CD4-positive, alpha-beta T cell (primary cell): Measurements from ENCODE around the gene CHEK1. TPM values are rescaled to one million over a fixed set of nuclear protein-coding genes. Genes with fewer than 3 reads are reported as not detected.

Source experiments
- ATAC-seq: fragments of 200-7000 bp; cut with Tn5 transposase; one replicate; pipeline ENCODE4 v1.10.0; 2022; ENCODE audit warnings: mild to moderate bottlenecking; ENCODE audit not compliant: poor library complexity
- CTCF ChIA-PET: fragments of 350-600 bp; sonication (Branson Sonifier 250); formaldehyde crosslinking; loops from one replicate; lab custom pipeline; 2021; ENCODE audit warnings: antibody characterized with exemption, inconsistent platforms; lab: Charles Lee
- POLR2A ChIA-PET: fragments of 350-600 bp; sonication (Branson Sonifier 250); formaldehyde crosslinking; loops from one replicate; lab custom pipeline; 2021; ENCODE audit warnings: antibody characterized with exemption, inconsistent platforms; lab: Charles Lee
- DNase-seq, 14 experiments: peaks; one replicate each; pipeline ENCODE4 v3.0.0-alpha.2; 2013 to 2020; ENCODE audit warnings: mixed read lengths in 2 of 14
- H3K27ac ChIP-seq, 2 donors: one replicate each; pipeline versions ENCODE4 v1.5.1 to v1.7.0; 2013; ENCODE audit warnings: low read length in 2 of 2, low read depth in 1 of 2, mild to moderate bottlenecking in 1 of 2
- H3K27me3 ChIP-seq, 2 experiments: 1 replicate in 1 of 2; 2 replicates in 1 of 2; pipeline versions ENCODE4 v1.6.1 to v1.7.0; 2013; ENCODE audit warnings: low read length in 2 of 2, control low read depth in 1 of 2, mild to moderate bottlenecking in 1 of 2, moderate library complexity in 1 of 2; ENCODE audit not compliant: insufficient read depth in 2 of 2, control insufficient read depth in 1 of 2
- H3K36me3 ChIP-seq: one replicate; pipeline ENCODE4 v1.6.1; 2013; ENCODE audit warnings: low read length, control low read depth; ENCODE audit not compliant: insufficient read depth
- H3K4me1 ChIP-seq: one replicate; pipeline ENCODE4 v1.6.1; 2013; ENCODE audit warnings: low read length, control low read depth; ENCODE audit not compliant: insufficient read depth
- H3K4me3 ChIP-seq: one replicate; pipeline ENCODE4 v1.5.1; 2013; ENCODE audit warnings: mild to moderate bottlenecking, low read length, moderate library complexity
- H3K9me3 ChIP-seq, 2 experiments: 1 replicate in 1 of 2; 2 replicates in 1 of 2; pipeline versions ENCODE4 v1.6.1 to v1.7.0; 2013; ENCODE audit warnings: low read length in 2 of 2, mild to moderate bottlenecking in 2 of 2, control low read depth in 1 of 2, moderate library complexity in 1 of 2; ENCODE audit not compliant: control insufficient read depth in 1 of 2, insufficient read depth in 1 of 2
- H3K27ac Mint-ChIP-seq: one replicate; pipeline ENCODE4 v1.8.0; 2020; ENCODE audit warnings: mixed read lengths
- H3K27me3 Mint-ChIP-seq: one replicate; pipeline ENCODE4 v1.8.0; 2021; ENCODE audit warnings: mixed read lengths
- H3K36me3 Mint-ChIP-seq: one replicate; pipeline ENCODE4 v1.8.0; 2021; ENCODE audit warnings: low read depth, mixed read lengths
- H3K4me1 Mint-ChIP-seq: one replicate; pipeline ENCODE4 v1.8.0; 2021; ENCODE audit warnings: low read depth, mixed read lengths
- H3K4me3 Mint-ChIP-seq: one replicate; pipeline ENCODE4 v1.8.0; 2020; ENCODE audit warnings: mild to moderate bottlenecking, mixed read lengths
- H3K9me3 Mint-ChIP-seq: one replicate; pipeline ENCODE4 v1.8.0; 2020; ENCODE audit warnings: mixed read lengths
- CTCF ChIP-seq: fragments of 200-600 bp; IDR thresholded peaks from one replicate; pipeline ENCODE4 v1.8.0; 2022; ENCODE audit warnings: antibody characterized with exemption, mild to moderate bottlenecking
- intact Hi-C, 2 experiments: fragments of 100-400 bp; cut with DNase I in 1 of 2; cut with micrococcal nuclease in 1 of 2; formaldehyde crosslinking; loops; one replicate each; pipeline versions ENCODE4 v1.15.1 to v1.9.0; 2023 to 2025; cut with DNase I, micrococcal nuclease
- total RNA-seq, 174 experiments: library from RNA in 2 of 174; stranded (reverse) in 2 of 174; gene quantifications; one replicate each; pipeline ENCODE4 v1.2.3 and lab custom pipeline; 2021 to 2026

Gene CHEK1
- total RNA-seq, 2 experiments from 2014 or later = 6.8 to 7.8 TPM

- Histone ChIP-seq H3K27ac (no peak overlapping the region), H3K27me3 (no peaks in the 10 kb centered on the region), H3K36me3 (no peaks in the 10 kb centered on the region), H3K4me3 (no peak overlapping the region), H3K9me3 (no peaks in the 10 kb centered on the region), H3K4me1 (peaks cover 19% of the 10 kb centered on the region)
- ChIA-PET POLR2A (interaction anchor here (0.6 to 5.3 kb wide), 2 partner anchors 35 to 57 kb away, joined by 3 to 61 read pairs; partner anchors contain the start of gene STT3A), CTCF (no interaction called here)
- peak overlapping the region; percentile 100 for H3K4me3 Mint-ChIP-seq
- ATAC-seq (no peak), DNase-seq (no peak)
- intact Hi-C loops = loop anchor here (5.0 to 10.0 kb wide), 8 partner anchors 245 to 657 kb away; partner anchors contain the start of genes CDON (in 1 of the 2), DDX25 (in 1 of the 2), FAM118B (in 1 of the 2) and HYLS1 (in 1 of the 2)
- peaks cover 14% of the 10 kb centered on the region for H3K36me3 Mint-ChIP-seq
- peaks cover 22% of the 10 kb centered on the region for H3K4me1 Mint-ChIP-seq
- no peak for TF ChIP-seq CTCF
- H3K9me3 Mint-ChIP-seq = no peaks in the 10 kb centered on the region
- H3K27ac Mint-ChIP-seq = peak overlapping the region; percentile 66
- H3K27me3 Mint-ChIP-seq = no peaks in the 10 kb centered on the region
Observed at GRCh38 chr11:125627236-125627910, 2.4 kb downstream of the CHEK1 start.

GRCh38 chr11:125637840-125638239 is 12.9 kb downstream of the CHEK1 start:
- intact Hi-C loops = no loop called here
- Mint-ChIP-seq H3K27me3 (no peaks in the 10 kb centered on the region), H3K4me1 (no peaks in the 10 kb centered on the region), H3K9me3 (no peaks in the 10 kb centered on the region), H3K36me3 (no peaks in the 10 kb centered on the region), H3K4me3 (no peak overlapping the region), H3K27ac (no peak overlapping the region)
- no peak for ATAC-seq
- no peak overlapping the region for H3K4me3 ChIP-seq
- POLR2A ChIA-PET = interaction anchor here (0.7 kb wide), 1 partner anchor 13 kb away, joined by 3 read pairs; the partner anchor contains the start of gene CHEK1
- H3K9me3 ChIP-seq = no peaks in the 10 kb centered on the region
- CTCF ChIA-PET = no interaction called here
- H3K4me1 ChIP-seq = no peaks in the 10 kb centered on the region
- no peak for DNase-seq
- no peaks in the 10 kb centered on the region for H3K36me3 ChIP-seq
- no peak overlapping the region for H3K27ac ChIP-seq
- no peak for TF ChIP-seq CTCF
- H3K27me3 ChIP-seq = no peaks in the 10 kb centered on the region

DNA sequence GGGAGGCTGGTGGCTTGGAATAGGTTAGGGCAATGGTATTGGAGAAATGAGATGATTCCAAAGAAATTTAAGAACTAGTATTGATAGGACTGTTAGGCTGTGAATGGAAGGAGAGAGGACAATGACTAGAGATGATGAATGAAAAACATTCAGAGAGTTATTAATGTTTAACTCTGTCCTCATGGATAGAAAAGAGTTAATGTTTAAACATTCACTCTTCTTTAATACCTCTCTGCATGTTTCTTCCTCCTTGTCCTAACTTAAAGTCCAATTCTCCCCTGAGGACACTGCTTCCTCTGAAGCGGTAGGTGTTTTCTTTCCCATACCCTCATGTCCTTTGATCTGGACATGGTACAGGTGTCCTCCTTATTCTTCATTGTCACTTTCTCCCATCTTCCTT is 13.4 kb downstream of the CHEK1 start:
- no peaks in the 10 kb centered on the region for H3K27me3 ChIP-seq
- Mint-ChIP-seq H3K27ac (no peak overlapping the region), H3K36me3 (no peaks in the 10 kb centered on the region), H3K4me1 (no peaks in the 10 kb centered on the region), H3K4me3 (no peak overlapping the region), H3K27me3 (no peaks in the 10 kb centered on the region), H3K9me3 (no peaks in the 10 kb centered on the region)
- no peaks in the 10 kb centered on the region for H3K9me3 ChIP-seq
- H3K27ac ChIP-seq = no peak overlapping the region
- TF ChIP-seq CTCF = no peak
- POLR2A ChIA-PET = interaction anchor here (0.7 kb wide), 1 partner anchor 13 kb away, joined by 3 read pairs; the partner anchor contains the start of gene CHEK1
- H3K36me3 ChIP-seq = no peaks in the 10 kb centered on the region
- intact Hi-C loops = no loop called here
- no peaks in the 10 kb centered on the region for H3K4me1 ChIP-seq
- DNase-seq (no peak), ATAC-seq (no peak)
- CTCF ChIA-PET = no interaction called here
- H3K4me3 ChIP-seq = no peak overlapping the region
